Esophagus squamous epithelium (tissue), 5 donors: Measurements from ENCODE around the gene EME1. TPM values are rescaled to one million over a fixed set of nuclear protein-coding genes. Genes with fewer than 3 reads are reported as not detected.

Experiments
- DNase-seq: peaks from one replicate; lab custom pipeline; 2025; lab: John Stamatoyannopoulos, UW
- H3K27ac ChIP-seq, 4 donors: fragments of 200-600 bp; sonication (generic); one replicate each; pipeline ENCODE4 v1.5.1; 2016 to 2019; ENCODE audit warnings: mild to moderate bottlenecking in 1 of 4
- H3K27me3 ChIP-seq, 4 donors: fragments of 200-600 bp; sonication (generic); 1 replicate in 3 of 4; 2 replicates in 1 of 4; pipeline versions ENCODE4 v1.5.1 to v1.6.0; 2017 to 2021; ENCODE audit warnings: antibody characterized with exemption in 1 of 4
- H3K36me3 ChIP-seq, 3 donors: fragments of 200-600 bp; sonication (generic); one replicate each; pipeline ENCODE4 v1.5.1; 2016 to 2019
- H3K4me1 ChIP-seq, 3 donors: fragments of 200-600 bp; sonication (generic); one replicate each; pipeline ENCODE4 v1.5.1; 2017 to 2019
- H3K4me3 ChIP-seq, 4 donors: fragments of 200-600 bp; sonication (generic); 1 replicate in 3 of 4; 2 replicates in 1 of 4; pipeline ENCODE4 v1.5.1; 2016 to 2019; ENCODE audit warnings: mild to moderate bottlenecking in 2 of 4, moderate library complexity in 1 of 4
- H3K9me3 ChIP-seq, 3 donors: fragments of 200-600 bp; sonication (generic); one replicate each; pipeline ENCODE4 v1.5.1; 2016 to 2019
- POLR2A ChIP-seq, 4 donors: fragments of 450-650 bp; IDR thresholded peaks; one replicate each; pipeline ENCODE4 v1.6.1; 2017; ENCODE audit warnings: antibody characterized with exemption in 4 of 4, mild to moderate bottlenecking in 4 of 4, moderate library complexity in 3 of 4
- WGBS, 2 donors: methylation state at CpG; one replicate each; pipeline ENCODE4 v1.1.5; 2018; 5-methylcytosine and 5-hydroxymethylcytosine counted together
- intact Hi-C: fragments of 100-400 bp; cut with DNase I; formaldehyde crosslinking; loops from one replicate; pipeline ENCODE4 v1.15.0; 2022
- total RNA-seq, 4 donors: library from RNA; depleted of rRNA; stranded (reverse); fragments of >200 nt; gene quantifications; one replicate each; pipeline ENCODE4 v1.1.0, GENCODE V29; 2016
- TF ChIP-seq, protein P1 (sequence below), 6 experiments: fragments of 450-650 bp in 4 of 6; fragments of 200-600 bp in 2 of 6; sonication (generic) in 2 of 6; IDR thresholded peaks; one replicate each; pipeline ENCODE4 v1.5.1; 2016 to 2019; ENCODE audit warnings: antibody characterized with exemption in 6 of 6, mild to moderate bottlenecking in 4 of 6, moderate library complexity in 4 of 6
- donor health status: DM: yes; HTN: yes; CAD: no.

The EME1 gene
- total RNA-seq, 4 donors from 2014 or later, result 0.57 to 2.7 (median 1.1) TPM

DNA sequence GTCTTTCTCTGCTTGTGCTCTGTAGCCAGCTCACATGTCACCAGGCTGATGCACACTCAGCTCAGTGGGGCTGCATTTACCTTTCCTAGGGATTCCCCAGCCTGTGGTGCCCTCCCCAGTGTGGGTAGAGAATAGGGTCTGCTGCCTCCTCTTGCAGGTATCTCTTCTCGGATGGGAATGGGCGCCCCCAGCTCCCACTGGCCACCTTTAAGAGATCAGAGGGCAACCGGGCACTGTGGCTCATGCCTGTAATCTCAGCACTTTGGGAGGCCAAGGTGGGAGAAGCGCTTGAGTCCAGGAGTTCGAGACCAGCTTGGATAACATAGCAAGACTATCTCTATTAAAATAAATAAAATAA is 23.8 kb upstream of the EME1 start:
- no peak for TF ChIP-seq POLR2A (IDR thresholded peaks at IDR 0.05)
- TF ChIP-seq, protein P1, sequence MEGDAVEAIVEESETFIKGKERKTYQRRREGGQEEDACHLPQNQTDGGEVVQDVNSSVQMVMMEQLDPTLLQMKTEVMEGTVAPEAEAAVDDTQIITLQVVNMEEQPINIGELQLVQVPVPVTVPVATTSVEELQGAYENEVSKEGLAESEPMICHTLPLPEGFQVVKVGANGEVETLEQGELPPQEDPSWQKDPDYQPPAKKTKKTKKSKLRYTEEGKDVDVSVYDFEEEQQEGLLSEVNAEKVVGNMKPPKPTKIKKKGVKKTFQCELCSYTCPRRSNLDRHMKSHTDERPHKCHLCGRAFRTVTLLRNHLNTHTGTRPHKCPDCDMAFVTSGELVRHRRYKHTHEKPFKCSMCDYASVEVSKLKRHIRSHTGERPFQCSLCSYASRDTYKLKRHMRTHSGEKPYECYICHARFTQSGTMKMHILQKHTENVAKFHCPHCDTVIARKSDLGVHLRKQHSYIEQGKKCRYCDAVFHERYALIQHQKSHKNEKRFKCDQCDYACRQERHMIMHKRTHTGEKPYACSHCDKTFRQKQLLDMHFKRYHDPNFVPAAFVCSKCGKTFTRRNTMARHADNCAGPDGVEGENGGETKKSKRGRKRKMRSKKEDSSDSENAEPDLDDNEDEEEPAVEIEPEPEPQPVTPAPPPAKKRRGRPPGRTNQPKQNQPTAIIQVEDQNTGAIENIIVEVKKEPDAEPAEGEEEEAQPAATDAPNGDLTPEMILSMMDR (IDR thresholded peaks at IDR 0.05), result no peak
- no peak overlapping the region for H3K27ac ChIP-seq
- DNase-seq, result no peak
- no peaks in the 10 kb centered on the region for H3K9me3 ChIP-seq
- H3K36me3 ChIP-seq, result peaks cover 0 to 25% (median 0%) of the 10 kb centered on the region in 3 donors
- H3K4me1 ChIP-seq, result peaks cover 20 to 41% (median 31%) of the 10 kb centered on the region in 3 donors
- H3K4me3 ChIP-seq, result no peak overlapping the region
- 100% methylated on average over 4 of the region's 5 CpGs; no CpG with 5 or more reads in 1 of the 2 donors for WGBS, 2 donors
- intact Hi-C loops, result no loop called here
- H3K27me3 ChIP-seq, result no peaks in the 10 kb centered on the region

DNA sequence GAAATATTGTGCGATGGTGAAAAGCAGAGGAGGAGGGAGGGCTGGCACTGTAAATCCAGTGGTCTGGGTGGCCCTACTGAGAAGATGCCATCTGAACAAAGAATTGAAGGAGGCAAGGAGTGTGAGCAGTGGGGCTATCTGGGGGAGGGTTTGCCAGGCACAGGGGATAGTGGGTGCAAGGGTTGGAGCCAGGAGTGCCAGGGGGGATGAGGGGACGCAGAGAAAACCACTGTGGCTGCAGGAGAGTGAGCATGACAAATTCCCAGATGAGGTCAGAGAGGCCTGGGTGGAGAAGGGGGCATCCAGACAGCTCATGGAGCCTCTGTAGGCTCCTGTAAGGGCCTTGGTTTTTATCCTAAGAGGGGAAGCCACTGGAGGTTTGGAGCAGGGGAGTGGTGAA is 22.3 kb upstream of the EME1 start:
- intact Hi-C loops, result no loop called here
- Histone ChIP-seq H3K4me1 (peaks cover 15 to 29% (median 25%) of the 10 kb centered on the region in 3 donors), H3K27me3 (no peaks in the 10 kb centered on the region), H3K9me3 (no peaks in the 10 kb centered on the region), H3K4me3 (no peak overlapping the region), H3K27ac (no peak overlapping the region), H3K36me3 (peaks cover 6 to 40% (median 14%) of the 10 kb centered on the region in 3 donors)
- 84 to 85% methylated on average over 2 of the region's 2 CpGs for WGBS, 2 donors
- TF ChIP-seq, protein P1 (IDR thresholded peaks at IDR 0.05), result no peak
- TF ChIP-seq POLR2A (IDR thresholded peaks at IDR 0.05), result no peak
- DNase-seq, result no peak

DNA sequence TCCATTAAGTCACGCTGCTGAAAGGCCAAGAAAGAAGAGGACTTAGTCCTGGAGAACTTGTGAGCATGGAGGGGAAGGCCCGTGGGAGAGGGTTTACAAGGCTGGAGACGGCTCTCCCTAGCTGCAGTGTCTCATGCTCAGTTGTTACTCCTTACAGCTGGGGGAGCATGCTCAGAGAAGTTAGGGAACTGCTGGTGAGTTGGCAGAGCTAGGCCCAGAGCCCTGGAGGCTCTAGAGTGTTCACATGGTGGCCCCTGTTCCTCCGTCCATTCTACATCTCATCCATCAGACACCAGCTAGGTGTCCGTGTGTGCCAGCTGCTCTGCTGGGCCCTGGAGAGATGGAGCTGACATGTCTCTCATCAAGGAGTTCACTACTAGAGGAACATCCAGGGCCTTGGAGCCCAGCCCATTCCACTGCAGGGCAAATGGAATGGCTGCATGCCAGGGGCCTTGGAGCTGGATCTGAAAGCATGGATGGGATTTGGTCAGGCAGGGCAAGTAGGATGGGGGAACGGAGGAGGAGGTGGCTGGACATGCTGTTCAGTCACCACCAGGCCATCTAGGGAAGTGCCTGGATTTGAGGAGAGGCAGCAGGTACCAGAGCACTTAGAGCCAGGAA is 20.8 kb upstream of the EME1 start:
- no peak overlapping the region for H3K27ac ChIP-seq
- DNase-seq, result no peak
- intact Hi-C loops, result no loop called here
- 63 to 74% methylated on average over 5 of the region's 6 CpGs for WGBS, 2 donors
- H3K9me3 ChIP-seq, result no peaks in the 10 kb centered on the region
- H3K4me3 ChIP-seq, result no peak overlapping the region
- peaks cover 15 to 54% (median 28%) of the 10 kb centered on the region in 3 donors for H3K36me3 ChIP-seq
- H3K27me3 ChIP-seq, result no peaks in the 10 kb centered on the region
- TF ChIP-seq, protein P1 (IDR thresholded peaks at IDR 0.05), result no peak
- TF ChIP-seq POLR2A (IDR thresholded peaks at IDR 0.05), result no peak
- peaks cover 10 to 20% (median 20%) of the 10 kb centered on the region in 3 donors for H3K4me1 ChIP-seq

DNA sequence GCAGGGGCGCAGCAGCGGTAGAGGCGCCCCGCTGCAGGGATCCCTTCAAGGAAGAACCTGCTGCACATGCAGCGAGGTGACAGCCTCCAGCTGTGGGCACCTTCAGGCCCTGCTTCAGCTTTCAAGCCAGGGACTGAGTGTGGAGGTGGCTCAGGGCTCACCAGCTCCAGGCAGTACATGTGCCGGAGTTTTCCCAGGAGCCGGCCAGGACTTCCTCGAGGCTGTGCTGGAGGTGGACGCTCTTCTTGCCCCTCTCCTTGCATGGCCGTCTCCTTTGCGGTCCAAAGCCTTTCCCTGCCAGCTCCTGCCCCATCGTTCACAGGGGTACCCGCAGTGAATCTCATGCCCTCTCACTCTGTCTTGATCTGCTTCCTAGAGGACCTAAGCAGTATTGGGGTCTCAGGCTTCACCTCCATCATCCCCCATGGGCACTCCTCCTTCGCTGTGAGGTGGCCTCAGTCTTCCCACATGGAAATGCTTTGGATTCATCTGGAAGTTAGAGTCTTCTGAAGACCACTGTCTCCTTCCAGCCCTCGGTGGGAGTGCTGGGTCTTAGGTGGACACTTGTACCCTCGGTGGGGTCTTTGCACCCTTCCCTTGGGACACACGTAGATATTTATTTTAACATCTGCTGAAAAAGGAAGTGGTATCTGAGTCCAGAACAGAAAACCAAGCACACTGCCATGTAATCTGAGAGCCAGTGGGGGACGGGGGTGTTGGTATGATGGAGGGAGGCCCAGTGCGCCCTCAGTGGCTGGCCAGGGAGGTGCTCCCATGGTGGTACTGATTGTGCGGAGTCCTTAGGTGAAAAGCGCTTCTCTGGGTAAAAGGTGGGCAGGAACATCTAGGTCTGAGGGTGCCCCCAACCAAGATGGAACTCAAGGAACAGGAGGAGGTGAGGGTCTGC is 20.1 kb upstream of the EME1 start:
- 88 to 90% methylated on average over 11 to 21 of the region's 21 CpGs for WGBS, 2 donors
- intact Hi-C loops, result no loop called here
- peaks cover 15 to 62% (median 34%) of the 10 kb centered on the region in 3 donors for H3K36me3 ChIP-seq
- H3K27me3 ChIP-seq, result no peaks in the 10 kb centered on the region
- DNase-seq, result no peak
- TF ChIP-seq POLR2A (IDR thresholded peaks at IDR 0.05), result no peak
- H3K4me3 ChIP-seq, result no peak overlapping the region
- H3K4me1 ChIP-seq, result peaks cover 5 to 12% (median 12%) of the 10 kb centered on the region in 3 donors
- H3K27ac ChIP-seq, result no peak overlapping the region
- H3K9me3 ChIP-seq, result no peaks in the 10 kb centered on the region

DNA sequence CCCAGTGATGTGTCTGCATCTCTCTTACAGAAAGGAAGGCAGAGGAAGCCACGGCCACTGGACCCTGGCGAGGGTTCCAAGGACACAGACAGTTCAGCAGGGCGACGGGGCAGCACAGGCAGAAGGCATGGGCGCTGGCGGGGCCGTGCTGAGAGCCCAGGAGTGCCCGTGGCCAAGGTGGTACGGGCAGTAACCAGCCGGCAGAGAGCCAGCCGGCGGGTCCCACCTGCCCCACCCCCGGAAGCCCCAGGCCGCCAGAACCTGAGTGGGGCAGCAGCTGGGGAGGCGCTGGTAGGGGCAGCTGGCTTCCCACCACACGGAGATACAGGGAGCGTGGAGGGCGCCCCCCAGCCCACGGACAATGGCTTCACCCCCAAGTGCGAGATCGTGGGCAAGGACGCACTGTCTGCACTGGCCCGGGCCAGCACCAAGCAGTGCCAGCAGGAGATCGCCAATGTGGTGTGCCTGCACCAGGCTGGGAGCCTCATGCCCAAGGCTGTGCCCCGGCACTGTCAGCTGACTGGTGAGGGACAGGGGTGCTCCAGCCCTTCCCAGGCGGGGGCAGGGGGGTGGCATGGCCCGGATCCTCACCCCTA is 19.3 kb upstream of the EME1 start:
- intact Hi-C loops, result no loop called here
- H3K4me1 ChIP-seq, result peaks cover 2 to 5% (median 5%) of the 10 kb centered on the region in 3 donors

More for the DNA sequence above, 19.3 kb upstream of the EME1 start:
- Histone ChIP-seq H3K36me3 (peaks cover 15 to 69% (median 42%) of the 10 kb centered on the region in 3 donors), H3K27ac (no peak overlapping the region), H3K4me3 (no peak overlapping the region), H3K27me3 (no peaks in the 10 kb centered on the region), H3K9me3 (no peaks in the 10 kb centered on the region)
- no peak for TF ChIP-seq POLR2A (IDR thresholded peaks at IDR 0.05)
- TF ChIP-seq, protein P1 (IDR thresholded peaks at IDR 0.05), result no peak
- DNase-seq, result no peak
- WGBS, 2 donors, result 96 to 98% methylated on average over 7 to 8 of the region's 27 CpGs
